GM19324 (cell line): Measurements from ENCODE around the gene SPAG9.
A peak's percentile ranks its signal among the peaks of the same experiment; 100 is the strongest.
"Not testable (repeated sequence)": the region's sequence is repeated elsewhere in the genome, so short reads cannot be mapped to it uniquely, and the experiment has no call there.

Experiments used
- ATAC-seq: cut with Tn5 transposase; IDR thresholded peaks from one replicate; pipeline ENCODE4 v1.9.1; 2021; ENCODE audit warnings: mild to moderate bottlenecking, moderate library complexity; ENCODE audit not compliant: unreplicated experiment, low FRiP score

The SPAG9 gene

GRCh38 chr17:51144266-51145022 is 23.8 kb upstream of the SPAG9 start:
- ATAC-seq = no peak

GRCh38 chr17:51142597-51142996 is 21.9 kb upstream of the SPAG9 start:
- ATAC-seq = no peak

- no peak for ATAC-seq
Measured at GRCh38 chr17:51135956-51136355, 15.3 kb upstream of the SPAG9 start.

GRCh38 chr17:51133365-51133764 is 12.7 kb upstream of the SPAG9 start:
- no peak for ATAC-seq

- ATAC-seq = peak; percentile 51
Measured at GRCh38 chr17:51132964-51133319, 12.3 kb upstream of the SPAG9 start.

GRCh38 chr17:51128076-51128475 is 7.4 kb upstream of the SPAG9 start:
- no peak for ATAC-seq

- no peak for ATAC-seq
Measured at GRCh38 chr17:51124640-51125503, 4.2 kb upstream of the SPAG9 start.

GRCh38 chr17:51122473-51123115 is 1.9 kb upstream of the SPAG9 start:
- not testable (repeated sequence) for ATAC-seq

- ATAC-seq = no peak
Measured at GRCh38 chr17:51121620-51122472, 1.2 kb upstream of the SPAG9 start.

- ATAC-seq = peak; percentile 26
Measured at GRCh38 chr17:51120357-51120738, 320 bp downstream of the SPAG9 start.

- ATAC-seq = peak; percentile 11
Measured at GRCh38 chr17:51119415-51120356, 982 bp downstream of the SPAG9 start.

- no peak for ATAC-seq
Measured at GRCh38 chr17:51118330-51119195, 2.1 kb downstream of the SPAG9 start.

- no peak for ATAC-seq
Measured at GRCh38 chr17:51115179-51115578, 5.5 kb downstream of the SPAG9 start.

- ATAC-seq = not testable (repeated sequence)
Measured at GRCh38 chr17:51112303-51113222, 8.1 kb downstream of the SPAG9 start.

GRCh38 chr17:51107778-51108177 is 12.9 kb downstream of the SPAG9 start:
- no peak for ATAC-seq

- no peak for ATAC-seq
Measured at GRCh38 chr17:51103451-51103850, 17.2 kb downstream of the SPAG9 start.

GRCh38 chr17:51103050-51103449 is 17.6 kb downstream of the SPAG9 start:
- no peak for ATAC-seq
